HG02973 (cell line): Measurements from ENCODE around the gene COIL.
A peak's percentile ranks its signal among the peaks of the same experiment; 100 is the strongest.
"Not testable (repeated sequence)": the region's sequence is repeated elsewhere in the genome, so short reads cannot be mapped to it uniquely, and the experiment has no call there.

Source experiments
- ATAC-seq: cut with Tn5 transposase; IDR thresholded peaks from one replicate; pipeline ENCODE4 v1.9.1; 2021; ENCODE audit warnings: moderate library complexity; ENCODE audit not compliant: unreplicated experiment

The COIL gene

DNA sequence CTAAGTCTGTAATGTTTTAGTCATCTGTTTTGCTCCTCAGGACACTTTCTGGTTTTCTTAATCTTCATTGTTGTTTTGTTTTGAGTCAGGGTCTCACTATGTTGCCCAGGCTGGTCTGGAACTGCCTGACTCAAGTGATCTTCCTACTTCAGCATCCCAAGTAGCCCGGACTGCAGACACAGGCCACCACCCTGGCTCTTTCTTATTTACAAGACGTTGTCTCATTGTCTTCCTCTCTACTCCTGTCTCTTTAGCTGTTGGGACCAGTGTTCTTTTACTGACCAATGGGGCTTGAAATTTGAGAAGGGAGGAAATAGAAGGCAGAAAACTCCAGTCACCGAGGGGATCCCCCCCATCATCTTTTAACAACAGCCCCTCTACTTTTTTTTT lies 18.2 kb upstream of the COIL start:
- no peak for ATAC-seq

DNA sequence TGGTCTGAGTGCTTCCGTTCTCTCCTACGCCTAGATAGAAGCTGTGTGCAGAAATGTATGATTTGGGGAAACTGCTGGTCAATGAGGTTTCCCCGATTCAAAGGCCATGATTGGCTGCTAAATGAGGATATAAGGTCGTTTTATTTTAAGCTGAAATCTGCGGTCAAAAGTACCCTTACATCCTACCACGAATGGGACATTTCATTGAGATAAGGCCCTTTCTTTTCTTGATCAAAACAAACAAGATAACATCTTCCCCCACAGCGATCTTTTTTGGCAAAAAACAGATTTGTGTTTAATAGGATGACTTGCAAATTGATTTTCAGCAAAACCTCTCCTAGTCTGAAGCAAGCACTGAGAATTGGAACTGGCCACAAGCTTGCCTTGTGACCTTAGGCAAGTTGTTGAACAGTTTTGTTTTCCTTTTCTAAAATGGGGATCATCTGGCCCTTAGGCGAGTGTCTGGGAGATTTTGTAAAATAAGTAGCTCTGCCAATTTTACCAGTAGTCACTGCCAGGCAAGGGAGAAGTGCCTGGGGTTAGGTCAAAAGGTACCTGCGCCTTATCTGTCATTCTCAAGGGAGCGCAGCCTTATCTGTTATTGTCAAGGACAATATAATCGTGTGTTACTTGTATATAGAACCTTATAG lies 17.7 kb upstream of the COIL start:
- no peak for ATAC-seq

DNA sequence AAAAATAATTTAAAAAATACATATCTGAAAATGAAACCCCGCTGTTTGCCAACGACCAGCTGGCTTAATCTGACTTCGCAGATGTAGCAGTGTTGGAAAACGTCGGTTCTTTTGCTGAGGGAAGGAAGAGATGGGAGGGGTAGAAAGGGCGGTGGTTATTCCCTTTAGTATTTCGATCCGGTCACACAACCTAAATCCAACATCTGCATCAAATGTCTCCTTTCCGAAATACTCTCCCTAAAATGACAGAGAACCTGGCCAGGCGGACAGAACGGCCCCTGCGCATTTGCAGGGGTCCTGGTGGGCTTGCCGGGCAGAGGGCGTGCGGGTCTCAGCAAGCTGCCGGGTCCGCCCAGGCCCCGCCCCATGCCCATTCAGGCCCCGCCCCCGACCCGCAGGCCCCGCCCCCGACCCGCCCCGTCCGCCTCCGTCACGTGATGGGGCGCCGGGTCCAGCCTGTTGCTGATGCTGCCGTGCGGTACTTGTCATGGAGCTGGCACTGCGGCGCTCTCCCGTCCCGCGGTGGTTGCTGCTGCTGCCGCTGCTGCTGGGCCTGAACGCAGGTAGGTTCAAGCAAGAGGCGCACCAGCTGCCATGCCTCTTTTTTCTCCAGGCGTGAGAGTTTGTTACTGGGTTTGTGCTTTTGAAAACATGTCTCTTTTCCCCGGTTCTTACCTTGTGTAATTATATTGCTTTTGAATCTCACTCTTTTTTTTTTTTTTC lies 17.0 kb upstream of the COIL start, which contains the start of gene SCPEP1:
Gene SCPEP1 (plus strand): TSS at position 459 of the 723 bp plus-strand sequence. CDS start 29 bp downstream, at position 488.
- ATAC-seq = peak; percentile 64

DNA sequence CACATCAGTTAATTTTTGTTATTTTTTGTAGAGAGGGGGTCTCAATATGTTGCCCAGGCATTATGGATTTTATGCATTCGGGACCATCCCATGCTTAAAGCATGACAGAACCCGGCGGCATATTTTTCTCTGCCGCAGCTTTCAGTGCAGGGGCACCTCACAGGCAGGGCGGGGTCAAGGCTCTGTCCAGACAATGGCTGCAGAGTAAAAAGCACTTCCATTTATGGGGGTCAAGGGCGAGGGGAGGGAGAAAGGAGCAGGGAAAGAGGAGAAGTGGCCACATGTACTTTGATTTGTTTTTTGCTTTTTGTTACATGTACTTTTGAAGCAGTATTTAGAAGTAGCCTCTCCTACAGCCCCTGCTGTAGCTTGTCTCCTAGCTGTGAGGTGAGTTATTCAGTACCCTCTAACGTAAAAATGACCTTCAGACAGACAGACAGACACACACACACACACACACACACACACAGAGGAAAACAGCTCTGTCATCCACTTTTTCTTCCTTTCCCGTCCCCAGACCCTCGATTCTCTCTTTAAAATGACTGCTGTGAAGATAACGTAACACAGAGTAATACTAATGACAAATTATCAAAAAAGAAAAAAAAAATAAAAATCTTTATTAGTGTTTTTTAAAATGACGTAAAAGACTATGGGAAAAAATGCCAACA lies 16.2 kb upstream of the COIL start:
- no peak for ATAC-seq

- ATAC-seq = no peak
Observed at GRCh38 chr17:56975656-56976055, 14.8 kb upstream of the COIL start.

GRCh38 chr17:56974055-56974454 lies 13.2 kb upstream of the COIL start:
- no peak for ATAC-seq

DNA sequence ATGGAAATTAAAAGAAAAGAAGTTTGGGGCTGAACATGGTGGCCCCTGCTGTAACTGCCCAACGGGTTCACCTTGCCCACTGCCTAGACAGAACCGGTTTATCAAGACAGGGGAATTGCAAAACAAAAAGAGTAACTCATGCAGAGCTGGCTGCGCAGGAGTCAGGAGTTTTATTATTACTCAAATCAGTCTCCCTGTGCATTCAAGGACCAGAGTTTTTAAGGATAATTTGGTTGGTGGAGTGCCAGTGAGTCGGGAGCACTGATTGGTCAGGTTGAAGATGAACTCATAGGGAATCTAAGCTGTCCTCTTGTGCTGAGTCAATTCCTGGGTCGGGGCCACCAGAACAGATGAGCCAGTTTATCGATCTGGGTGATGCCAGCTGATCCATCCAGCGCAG lies 12.7 kb upstream of the COIL start:
- no peak for ATAC-seq

- ATAC-seq = no peak
Observed at GRCh38 chr17:56972111-56972730, 11.4 kb upstream of the COIL start.

DNA sequence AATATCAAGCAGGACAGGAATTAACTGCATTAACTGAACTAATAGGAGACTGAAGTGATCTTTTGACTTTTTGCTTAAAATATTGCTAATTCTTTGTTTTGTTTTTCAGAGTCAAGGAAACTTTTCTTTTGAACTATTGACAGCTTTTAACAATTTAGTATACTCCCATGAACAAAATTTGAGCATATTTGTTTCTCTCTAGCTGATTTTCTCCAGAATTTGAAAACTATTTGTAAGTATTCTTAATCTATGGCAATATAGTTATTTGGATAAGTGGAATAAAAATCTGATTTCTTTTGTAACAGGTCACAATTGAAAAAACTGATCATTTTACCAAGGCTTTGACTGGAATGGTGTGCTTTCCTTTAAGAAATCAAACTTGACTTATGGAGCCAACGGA lies 10.1 kb upstream of the COIL start:
- no peak for ATAC-seq

GRCh38 chr17:56966338-56966737 lies 5.5 kb upstream of the COIL start:
- ATAC-seq = no peak

DNA sequence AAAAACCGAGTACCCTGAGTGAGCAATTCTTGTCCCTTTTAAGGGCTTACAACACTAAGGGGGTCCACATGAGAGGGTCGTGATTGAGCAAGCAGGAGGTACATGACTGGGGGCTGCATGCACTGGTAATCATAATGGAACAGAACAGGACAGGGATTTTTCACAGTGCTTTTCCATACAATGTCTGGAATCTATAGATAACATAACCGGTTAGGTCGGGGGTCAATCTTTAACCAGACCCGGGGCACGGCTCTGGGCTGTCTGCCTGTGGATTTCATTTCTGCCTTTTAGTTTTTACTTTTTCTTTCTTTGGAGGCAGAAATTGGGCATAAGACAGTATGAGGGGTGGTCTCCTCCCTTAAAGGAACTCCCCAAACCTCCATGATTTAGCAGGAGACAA lies 4.8 kb upstream of the COIL start:
- not testable (repeated sequence) for ATAC-seq

GRCh38 chr17:56965241-56965640 lies 4.4 kb upstream of the COIL start:
- not testable (repeated sequence) for ATAC-seq

- no peak for ATAC-seq
Observed at GRCh38 chr17:56956992-56957391, 3.9 kb downstream of the COIL start.

DNA sequence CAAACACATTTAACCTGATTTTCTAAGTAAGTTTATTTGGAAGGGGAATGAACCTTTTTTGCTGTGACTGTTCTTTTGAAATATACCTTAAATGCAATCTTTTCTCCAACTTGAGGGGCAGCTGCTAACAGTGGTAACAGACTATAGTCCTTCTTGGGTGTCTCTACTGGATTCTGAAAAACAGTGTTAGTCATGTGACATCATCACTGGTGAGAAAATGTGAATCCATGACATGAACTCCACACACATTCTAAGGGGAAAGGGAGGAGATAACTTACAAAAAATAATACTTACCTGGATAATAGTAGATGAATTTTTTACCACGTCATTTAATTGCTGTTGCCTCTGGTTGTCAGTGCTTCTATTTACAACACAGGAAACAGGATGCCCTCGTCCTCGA lies 11.3 kb downstream of the COIL start:
- no peak for ATAC-seq

DNA sequence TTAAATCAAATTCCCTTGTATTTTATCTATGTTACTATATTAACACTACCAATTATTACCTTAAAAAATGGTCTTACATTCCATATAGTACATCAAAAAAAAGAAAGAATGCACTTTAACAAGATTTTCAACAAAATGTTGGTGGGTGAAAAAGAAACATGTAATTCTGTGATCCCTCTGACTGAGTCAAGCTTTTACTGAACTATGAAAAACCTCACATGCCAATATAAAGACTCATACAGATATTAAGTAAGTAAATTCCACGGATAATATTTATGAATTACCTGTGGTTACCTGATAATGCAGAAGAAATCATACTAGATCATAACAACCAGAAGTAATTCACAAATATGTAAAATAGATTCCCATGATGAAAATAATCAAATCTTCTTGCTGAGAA lies 12.4 kb downstream of the COIL start:
- ATAC-seq = no peak

DNA sequence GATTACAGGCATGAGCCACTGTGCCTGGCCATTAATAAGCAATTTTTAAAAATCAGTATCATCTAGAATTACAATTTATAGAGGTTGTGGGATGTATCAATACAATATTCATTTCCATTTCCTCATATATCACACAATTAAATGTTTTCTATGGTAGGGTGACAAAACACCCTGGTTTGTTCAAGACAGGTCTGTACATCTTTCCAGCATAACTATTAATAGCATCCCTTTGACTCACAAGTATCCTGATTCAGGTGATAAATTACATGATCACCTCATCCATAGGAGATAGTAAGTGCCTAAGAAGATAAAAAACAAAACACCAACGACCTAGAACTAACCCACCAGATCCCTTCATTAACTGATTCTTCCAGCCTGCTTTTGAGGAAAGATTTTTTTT lies 13.1 kb downstream of the COIL start:
- ATAC-seq = no peak

DNA sequence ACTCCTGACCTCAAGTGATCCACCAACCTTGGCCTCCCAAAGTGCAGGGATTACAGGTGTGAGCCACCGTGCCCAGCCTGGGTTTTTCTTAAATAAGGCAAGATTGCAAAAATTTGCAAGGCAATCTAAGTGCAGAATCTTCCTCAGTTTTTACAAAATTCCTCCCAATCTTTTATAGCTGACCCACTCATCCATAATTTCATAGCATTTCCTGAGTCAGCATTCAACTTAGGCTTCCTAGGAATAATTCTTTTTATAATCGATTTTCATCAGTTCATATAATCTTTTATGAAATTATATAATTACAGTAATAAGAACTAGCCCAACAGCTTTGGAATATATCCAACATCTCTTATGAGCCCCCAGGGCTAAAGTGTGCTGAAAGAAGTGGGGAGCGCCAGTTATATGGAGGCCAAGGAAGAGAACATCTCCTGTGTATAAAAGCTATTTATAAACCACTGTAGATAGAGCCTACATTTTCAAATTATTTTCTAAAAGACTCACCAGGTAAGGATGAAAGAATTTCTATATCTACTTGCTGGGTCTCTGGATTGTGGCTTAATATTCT lies 14.8 kb downstream of the COIL start:
- ATAC-seq = no peak

DNA sequence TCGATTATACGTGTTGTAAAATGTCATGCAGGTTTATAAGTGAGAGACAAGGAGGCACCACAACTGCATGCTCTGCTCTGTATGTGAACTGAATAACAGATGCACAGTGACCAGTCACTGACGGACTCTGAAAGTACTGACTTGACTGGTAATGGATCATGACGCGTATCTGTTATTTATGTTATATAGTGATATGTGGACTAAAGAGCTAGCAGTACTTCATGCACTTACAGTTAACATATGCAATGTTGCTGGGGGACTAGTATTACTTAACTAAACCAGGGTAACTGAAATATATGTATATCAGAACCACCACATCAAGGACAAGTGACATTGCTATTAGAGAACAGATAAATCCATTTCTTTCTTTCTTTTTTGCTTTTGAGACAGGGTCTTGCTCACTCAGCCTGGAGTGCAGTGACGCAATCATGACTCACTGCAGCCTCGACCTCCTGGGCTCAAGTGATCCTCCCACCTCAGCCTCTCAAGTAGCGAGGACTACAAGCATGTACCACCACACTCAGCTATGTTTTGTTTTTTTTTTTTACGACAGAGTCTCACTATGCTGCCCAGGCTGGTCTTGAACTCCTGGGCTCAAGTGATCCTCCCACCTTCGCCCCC lies 17.2 kb downstream of the COIL start:
- no peak for ATAC-seq

- ATAC-seq = no peak
Observed at GRCh38 chr17:56939869-56940484, 20.9 kb downstream of the COIL start.

DNA sequence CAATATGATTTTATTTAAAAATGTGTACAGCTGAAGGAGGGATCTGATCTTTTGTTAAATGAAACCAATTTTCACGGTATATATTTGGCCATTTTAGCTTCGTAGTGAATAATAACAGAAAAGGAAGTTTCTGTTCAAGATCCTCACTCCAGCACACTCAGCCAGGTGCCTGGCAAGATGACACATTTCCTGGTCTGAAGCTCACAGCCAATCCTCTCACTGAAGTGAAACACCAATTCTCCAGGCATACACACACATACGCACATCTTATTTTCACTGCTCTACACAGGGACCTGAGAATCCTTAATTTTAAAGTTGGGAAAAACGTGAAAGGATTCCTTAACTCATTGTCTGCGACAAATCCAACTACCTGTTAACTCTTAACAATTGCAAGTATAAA lies 22.6 kb downstream of the COIL start:
- ATAC-seq = not testable (repeated sequence)
